Measurements from ENCODE around the gene PEDS1. TPM values are rescaled to one million over a fixed set of nuclear protein-coding genes. Genes with fewer than 3 reads are reported as not detected.
A peak's percentile ranks its signal among the peaks of the same experiment; 100 is the strongest.

The PEDS1 gene
- total and polyA plus RNA-seq, 2 of the 8 experiments (the other 6 are each of a cell fraction or from before 2014, with no cell fraction given) = 28.9 to 75.9 TPM

- no peaks in the 10 kb centered on the region for H4K20me1 ChIP-seq (replicated peaks in 1 of 2; ENCODE audit: control insufficient read depth in 1 of 2, insufficient read depth in 2 of 2, low read length in 2 of 2)
- no peaks in the 10 kb centered on the region for H3K79me1 ChIP-seq (ENCODE audit: low read depth, low read length)
- H4K8ac ChIP-seq (ENCODE audit: extremely low read depth, insufficient read depth, low read length) = no peak overlapping the region
- peaks cover 4 to 8% (median 5%) of the 10 kb centered on the region in 4 experiments; a peak in 5 of 7 replicates for H3K4me1 ChIP-seq (replicated peaks in 1 of 4; ENCODE audit: control insufficient read depth in 3 of 4, insufficient read depth in 4 of 4, low read length in 3 of 4)
- no peak overlapping the region for H2AK5ac ChIP-seq (ENCODE audit: low read depth, low read length)
- H2BK120ac ChIP-seq (replicated peaks; ENCODE audit: low read depth, low read length) = no peak overlapping the region
- no peak overlapping the region for H3K18ac ChIP-seq (ENCODE audit: extremely low read depth, low read length)
- 0 out of 2 replicates have a peak overlapping the region, but pooled peaks have one; percentile 10 for H2BK12ac ChIP-seq (ENCODE audit: low read depth, low read length)
- H4K91ac ChIP-seq (replicated peaks; ENCODE audit: insufficient read length, low read length) = no peak overlapping the region
- H3K9ac ChIP-seq (replicated peaks in 1 of 4; ENCODE audit: extremely low read depth in 1 of 4, low read depth in 3 of 4, low read length in 3 of 4) = no peak overlapping the region
- no peak overlapping the region for H3K4me2 ChIP-seq (ENCODE audit: insufficient read depth in 1 of 2, low read depth in 2 of 2, low read length in 2 of 2)
- POLR2A ChIA-PET (ENCODE audit: partially characterized antibody) = interaction anchor here (2.5 kb wide), 1 partner anchor 42 kb away, joined by 8 read pairs; no protein-coding TSS in a partner anchor
- no peak overlapping the region for H3K14ac ChIP-seq (ENCODE audit: insufficient read length)
- 79% methylated on average over 9 of the region's 9 CpGs; no CpG with 5 or more reads in 1 of the 2 experiments for WGBS, 2 experiments (ENCODE audit: extremely low coverage in 1 of 2, insufficient coverage in 1 of 2, insufficient read length in 1 of 2, insufficient replicate concordance in 2 of 2, low coverage in 1 of 2, low lambda C conversion rate in 2 of 2, missing lambda C conversion rate in 1 of 2)
- no peak overlapping the region for H2AFZ ChIP-seq (ENCODE audit: low read length)
- no peak overlapping the region for H3K23ac ChIP-seq (ENCODE audit: insufficient read length)
- 0 out of 2 replicates have a peak, but pooled peaks cover 6% of the 10 kb centered on the region for H3K23me2 ChIP-seq (ENCODE audit: low read depth, low read length)
- DNase-seq (ENCODE audit: low read depth in 1 of 2, low spot score in 2 of 2) (no peak), FAIRE-seq (no peak)
- CTCF ChIA-PET (ENCODE audit: partially characterized antibody) = interaction anchor here (1.7 to 2.1 kb wide), 2 partner anchors 11 to 29 kb away, joined by 5 to 6 read pairs; no protein-coding TSS in a partner anchor
- no peak overlapping the region for H3K56ac ChIP-seq (replicated peaks; ENCODE audit: insufficient read length, low read depth, low read length)
- H3K36me3 ChIP-seq (ENCODE audit: control insufficient read depth in 2 of 4, insufficient read depth in 4 of 4, low read length in 3 of 4) = no peaks in the 10 kb centered on the region
- H3K9me3 ChIP-seq (ENCODE audit: insufficient read depth in 2 of 2, low read depth in 1 of 2, low read length in 1 of 2) = no peaks in the 10 kb centered on the region
- H3K79me2 ChIP-seq (ENCODE audit: control insufficient read depth in 1 of 2, insufficient read depth in 2 of 2, low read length in 2 of 2) = no peaks in the 10 kb centered on the region
- no peak overlapping the region for H4K5ac ChIP-seq (ENCODE audit: insufficient read length, low read depth, low read length)
- 0 out of 2 replicates have a peak overlapping the region, but pooled peaks have one; percentile 43 for H2BK20ac ChIP-seq (ENCODE audit: low read length)
- H2BK15ac ChIP-seq (ENCODE audit: low read length) = no peak overlapping the region
- no peaks in the 10 kb centered on the region; a peak in 1 of 7 replicates for H3K27me3 ChIP-seq (replicated peaks in 1 of 4; ENCODE audit: control insufficient read depth in 3 of 4, extremely low read depth in 1 of 4, insufficient read depth in 3 of 4, low read length in 3 of 4)
- no peak overlapping the region for H3K4me3 ChIP-seq (ENCODE audit: extremely low read depth in 1 of 4, insufficient read depth in 2 of 4, low read depth in 3 of 4, low read length in 4 of 4)
- no peak overlapping the region for H3K27ac ChIP-seq (ENCODE audit: low read depth, low read length)
- peak overlapping the region; percentile 55 for H2BK5ac ChIP-seq (ENCODE audit: low read depth, low read length)
- no peak overlapping the region for H3K4ac ChIP-seq (replicated peaks; ENCODE audit: insufficient read length, low read depth, low read length)
- TF ChIP-seq CTCF (IDR thresholded peaks at IDR 0.05; ENCODE audit: control extremely low read depth in 1 of 3, insufficient read depth in 1 of 3, low read depth in 1 of 3, low read length in 3 of 3) (no peak), POLR2A (IDR thresholded peaks at IDR 0.05; ENCODE audit: control extremely low read depth in 1 of 2, low read depth in 2 of 2, low read length in 2 of 2) (no peak), ZNF274 (IDR thresholded peaks at IDR 0.05; ENCODE audit: borderline replicate concordance, extremely low read depth, low read length) (no peak), BCL11A (IDR thresholded peaks at IDR 0.05; ENCODE audit: low read depth in 2 of 2, low read length in 2 of 2) (no peak), FOSL1 (IDR thresholded peaks at IDR 0.05; ENCODE audit: insufficient read depth, low read depth, low read length) (no peak), RAD21 (IDR thresholded peaks at IDR 0.05 in 1 of 2, conservative IDR thresholded peaks at IDR 0.05 in 1 of 2; ENCODE audit: low read depth in 2 of 2, low read length in 2 of 2) (no peak), TAF7 (optimal IDR thresholded peaks at IDR 0.05; ENCODE audit: borderline replicate concordance, low read depth, low read length) (no peak), TCF12 (IDR thresholded peaks at IDR 0.05; ENCODE audit: low read depth, low read length) (no peak), POLR2AphosphoS5 (IDR thresholded peaks at IDR 0.05; ENCODE audit: low read depth, low read length) (no peak)
Observed at GRCh38 chr20:50163570-50164317, 10.2 kb upstream of the PEDS1 start.
